Endothelial cell of umbilical vein (primary cell): ENCODE data around the gene TBXT. TPM values are rescaled to one million over a fixed set of nuclear protein-coding genes. Genes with fewer than 3 reads are reported as not detected.

ENCODE experiments used
- BruUV-seq: library from RNA; stranded (reverse); fragments of 400-500 nt; replicated peaks from 2 replicates; lab custom pipeline; 2021; lab: Mats Ljungman, UMichigan
- CTCF ChIA-PET: fragments of 300-600, 350-600 bp; sonication (Branson Sonifier 250); formaldehyde crosslinking; loops from one replicate; lab custom pipeline; 2021; ENCODE audit warnings: antibody characterized with exemption, inconsistent platforms; lab: Charles Lee
- POLR2A ChIA-PET: fragments of 300-600, 350-600 bp; sonication (Branson Sonifier 250); formaldehyde crosslinking; loops from one replicate; lab custom pipeline; 2021; ENCODE audit warnings: antibody characterized with exemption, inconsistent platforms; lab: Charles Lee
- DNase-seq: peaks from one replicate; pipeline ENCODE4 v3.0.0-alpha.2; 2011; ENCODE audit warnings: low read depth, low spot score
- FAIRE-seq: peaks from 2 replicates; lab custom pipeline; 2011; peaks lifted over from hg19 to GRCh38; lab: Jason Lieb, UNC
- H2AFZ ChIP-seq: 2 replicates; pipeline ENCODE4 v1.6.0; 2012; ENCODE audit warnings: low read depth, low read length, control low read depth, inconsistent platforms
- H3K27ac ChIP-seq: 2 replicates; pipeline ENCODE4 v1.5.1; 2011; ENCODE audit warnings: low read depth, mild to moderate bottlenecking, control low read depth, low read length, moderate library complexity; ENCODE audit not compliant: insufficient read depth
- H3K27me3 ChIP-seq, 2 experiments: 2 replicates each; pipeline versions ENCODE4 v1.6.0 to v1.6.1; 2011; ENCODE audit warnings: low read length in 2 of 2, mixed read lengths in 1 of 2; ENCODE audit not compliant: control insufficient read depth in 2 of 2, insufficient read depth in 2 of 2
- H3K36me3 ChIP-seq, 2 experiments: 2 replicates in 1 of 2; 3 replicates in 1 of 2; pipeline ENCODE4 v1.5.1; 2011; ENCODE audit warnings: low read length in 2 of 2, mild to moderate bottlenecking in 1 of 2, moderate library complexity in 1 of 2; ENCODE audit not compliant: control insufficient read depth in 2 of 2, insufficient read depth in 2 of 2; ENCODE audit errors: extremely low read depth in 1 of 2
- H3K4me1 ChIP-seq: 3 replicates; pipeline ENCODE4 v1.5.1; 2011; ENCODE audit warnings: mild to moderate bottlenecking, low read length; ENCODE audit not compliant: control insufficient read depth, insufficient read depth; ENCODE audit errors: extremely low read depth
- H3K4me2 ChIP-seq: 2 replicates; pipeline ENCODE4 v1.6.1; 2011; ENCODE audit warnings: low read length, control low read depth, mixed read lengths; ENCODE audit not compliant: insufficient read depth
- H3K4me3 ChIP-seq, 3 experiments: fragments of 200-600 bp in 1 of 3; sonication (generic), shearing (Covaris generic) in 1 of 3; replicated peaks in 1 of 3; 2 replicates each; pipeline ENCODE4 v1.5.1; 2011 to 2016; ENCODE audit warnings: control low read depth in 3 of 3, low read length in 3 of 3, mild to moderate bottlenecking in 2 of 3, inconsistent platforms in 1 of 3, low read depth in 1 of 3, moderate library complexity in 1 of 3; ENCODE audit not compliant: insufficient read depth in 1 of 3
- H3K79me2 ChIP-seq: 2 replicates; pipeline ENCODE4 v1.6.0; 2012; ENCODE audit warnings: low read length, inconsistent platforms; ENCODE audit not compliant: control insufficient read depth, insufficient read depth
- H3K9ac ChIP-seq: replicated peaks from 2 replicates; pipeline ENCODE3; 2011; ENCODE audit warnings: low read length, control low read depth; ENCODE audit not compliant: insufficient read depth; ENCODE audit errors: extremely low read depth
- H3K9me1 ChIP-seq: replicated peaks from 3 replicates; pipeline ENCODE4 v1.6.0; 2011; ENCODE audit warnings: mild to moderate bottlenecking, low read length; ENCODE audit not compliant: control insufficient read depth, insufficient read depth; ENCODE audit errors: extremely low read depth
- H3K9me3 ChIP-seq: replicated peaks from 2 replicates; pipeline ENCODE4 v1.5.1; 2012; ENCODE audit warnings: low read length, inconsistent platforms; ENCODE audit not compliant: control insufficient read depth, insufficient read depth
- H4K20me1 ChIP-seq: replicated peaks from 2 replicates; pipeline ENCODE3; 2011; ENCODE audit warnings: mild to moderate bottlenecking, low read length; ENCODE audit not compliant: control insufficient read depth, insufficient read depth; ENCODE audit errors: extremely low read depth
- CTCF ChIP-seq, 2 donors: IDR thresholded peaks; 1 replicate in 1 of 2; 2 replicates in 1 of 2; pipeline ENCODE4 v1.5.1; 2011; ENCODE audit warnings: low read length in 2 of 2, mild to moderate bottlenecking in 2 of 2, moderate library complexity in 2 of 2, control low read depth in 1 of 2, inconsistent platforms in 1 of 2, low read depth in 1 of 2; ENCODE audit not compliant: insufficient read depth in 1 of 2; ENCODE audit errors: extremely low read depth in 1 of 2
- EZH2 ChIP-seq: IDR thresholded peaks from 2 replicates; pipeline ENCODE4 v1.6.1; 2012; ENCODE audit warnings: borderline replicate concordance, low read depth, mild to moderate bottlenecking, moderate library complexity, low read length, inconsistent platforms; ENCODE audit not compliant: severe bottlenecking
- FOS ChIP-seq: IDR thresholded peaks from 2 replicates; pipeline ENCODE4 v1.6.1; 2011; ENCODE audit warnings: mild to moderate bottlenecking, low read length, moderate library complexity, borderline replicate concordance; ENCODE audit not compliant: insufficient read depth
- GATA2 ChIP-seq: IDR thresholded peaks from 2 replicates; pipeline ENCODE4 v1.7.0; 2011; ENCODE audit warnings: low read depth, mild to moderate bottlenecking, moderate library complexity, mixed read lengths, low read length; ENCODE audit not compliant: insufficient read length, insufficient read depth
- JUN ChIP-seq: IDR thresholded peaks from 2 replicates; pipeline ENCODE4 v1.6.1; 2011; ENCODE audit warnings: borderline replicate concordance, low read depth; ENCODE audit not compliant: insufficient read length, insufficient read depth
- MAX ChIP-seq: IDR thresholded peaks from 2 replicates; pipeline ENCODE4 v1.6.1; 2011; ENCODE audit not compliant: insufficient read depth, insufficient read length
- MYC ChIP-seq: IDR thresholded peaks from one replicate; pipeline ENCODE4 v1.6.1; 2011; ENCODE audit warnings: mild to moderate bottlenecking, low read depth, low read length
- POLR2A ChIP-seq: IDR thresholded peaks from 2 replicates; pipeline ENCODE4 v1.6.1; 2012; ENCODE audit warnings: low read depth, mild to moderate bottlenecking, control low read depth, low read length
- POLR2AphosphoS5 ChIP-seq: IDR thresholded peaks from 2 replicates; pipeline ENCODE4 v1.6.1; 2012; ENCODE audit warnings: low read depth, mild to moderate bottlenecking, control low read depth, low read length, moderate library complexity; ENCODE audit not compliant: insufficient read depth
- dilution Hi-C: fragments of 300-500 bp; cut with MboI; formaldehyde crosslinking; loops from one replicate; pipeline ENCODE4 v1.15.0; 2019; ENCODE audit warnings: low sequenced_read_pairs; ENCODE audit not compliant: extremely low pct_ligation_motif_present
- intact Hi-C: fragments of 100-400 bp; cut with micrococcal nuclease; formaldehyde crosslinking; loops from one replicate; pipeline ENCODE4 v1.10.0; 2022
- polyA plus RNA-seq, 4 experiments: library from polyadenylated mRNA; depleted of rRNA in 3 of 4; stranded (reverse) in 3 of 4; unstranded in 1 of 4; fragments of >200 nt; gene quantifications; 2 replicates each; pipeline versions ENCODE4 v1.2.1 to v1.2.3, GENCODE V29; 2011 to 2012; ENCODE audit warnings: missing spikeins in 1 of 4
- total RNA-seq: library from RNA; stranded (reverse); gene quantifications from 2 replicates; pipeline ENCODE4 v1.2.3, GENCODE V29; 2021

Gene TBXT
- total and polyA plus RNA-seq, 2 donors (not counting 3 experiments of a cell fraction or from before 2014, with no cell fraction given): not detected

- Histone ChIP-seq H2AFZ (no peak overlapping the region), H3K9me3 (no peaks in the 10 kb centered on the region), H3K4me1 (no peaks in the 10 kb centered on the region), H3K9ac (no peak overlapping the region), H4K20me1 (no peaks in the 10 kb centered on the region), H3K27ac (no peak overlapping the region), H3K4me3 (no peak overlapping the region), H3K9me1 (no peaks in the 10 kb centered on the region), H3K27me3 (no peaks in the 10 kb centered on the region), H3K36me3 (no peaks in the 10 kb centered on the region), H3K4me2 (no peak overlapping the region), H3K79me2 (no peaks in the 10 kb centered on the region)
- TF ChIP-seq MAX: no peak
- TF ChIP-seq GATA2: no peak
- FAIRE-seq (no peak), DNase-seq (no peak)
- CTCF ChIA-PET: no interaction called here
- dilution Hi-C loops: no loop called here
- intact Hi-C loops: no loop called here
- no TSS peak for BruUV-seq
- POLR2A ChIA-PET: no interaction called here
Observed at GRCh38 chr6:166151798-166152197, 15.9 kb downstream of the TBXT start.

- BruUV-seq: no TSS peak
- H3K9me3 ChIP-seq: no peaks in the 10 kb centered on the region
- no peak overlapping the region for H3K4me2 ChIP-seq
- DNase-seq (no peak), FAIRE-seq (no peak)
- no peaks in the 10 kb centered on the region for H3K36me3 ChIP-seq
- POLR2A ChIA-PET: no interaction called here
- CTCF ChIA-PET: no interaction called here
- H4K20me1 ChIP-seq: no peaks in the 10 kb centered on the region
- dilution Hi-C loops: no loop called here
- H3K27me3 ChIP-seq: no peaks in the 10 kb centered on the region
- H3K27ac ChIP-seq: no peak overlapping the region
- H3K4me3 ChIP-seq: no peak overlapping the region
- H2AFZ ChIP-seq: no peak overlapping the region
- H3K9me1 ChIP-seq: no peaks in the 10 kb centered on the region
- no peaks in the 10 kb centered on the region for H3K4me1 ChIP-seq
- TF ChIP-seq CTCF (IDR thresholded peaks at IDR 0.05; ENCODE audit: extremely low read depth in 1 of 2, insufficient read depth in 1 of 2, low read depth in 1 of 2, low read length in 2 of 2) (no peak), GATA2 (no peak), MYC (no peak), POLR2A (no peak), JUN (no peak), FOS (no peak), POLR2AphosphoS5 (no peak), MAX (no peak), EZH2 (no peak)
- intact Hi-C loops: no loop called here
- H3K79me2 ChIP-seq: no peaks in the 10 kb centered on the region
- no peak overlapping the region for H3K9ac ChIP-seq
Observed at GRCh38 chr6:166145751-166146150, 21.9 kb downstream of the TBXT start.
